Activated CD4-positive, CD25-positive, alpha-beta regulatory T cell treated with anti-CD3 and anti-CD28 coated beads, Interleukin-2, amount 50 U/mL, for 16 hours (primary cell): Measurements from ENCODE around the gene C16orf86.

Source experiments
- DNase-seq: peaks from one replicate; pipeline ENCODE4 v3.0.0-alpha.2; 2020; ENCODE audit warnings: low read depth, low spot score

Gene C16orf86

DNA sequence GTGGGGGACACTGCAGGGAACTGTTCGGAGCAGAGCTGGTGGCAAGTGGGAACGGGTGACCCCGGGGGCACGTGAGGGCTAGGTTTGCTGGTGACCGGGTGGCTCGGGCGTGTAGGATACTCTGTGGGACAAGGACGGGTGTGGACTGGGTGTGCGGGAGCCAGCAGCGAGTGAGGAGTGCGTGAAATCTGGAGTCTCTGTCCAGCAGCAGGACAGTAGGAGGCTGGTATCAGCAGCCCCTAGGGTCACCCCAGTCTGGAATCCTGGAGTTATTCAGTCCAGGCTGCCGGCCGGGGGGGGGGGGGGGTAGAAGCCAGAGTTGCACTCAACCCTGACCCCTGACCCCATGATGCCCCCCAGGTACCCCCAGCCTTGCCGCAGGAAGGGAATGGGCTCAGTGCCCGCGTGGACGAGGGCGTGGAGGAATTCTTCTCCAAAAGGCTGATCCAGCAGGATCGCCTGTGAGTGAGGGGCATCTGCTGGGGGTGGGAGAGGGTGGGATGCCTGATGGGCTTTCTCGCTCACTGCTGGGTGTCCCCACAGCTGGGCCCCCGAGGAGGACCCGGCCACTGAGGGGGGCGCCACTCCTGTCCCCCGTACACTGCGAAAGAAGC is 12.7 kb upstream of the C16orf86 start:
- DNase-seq, result no peak

DNA sequence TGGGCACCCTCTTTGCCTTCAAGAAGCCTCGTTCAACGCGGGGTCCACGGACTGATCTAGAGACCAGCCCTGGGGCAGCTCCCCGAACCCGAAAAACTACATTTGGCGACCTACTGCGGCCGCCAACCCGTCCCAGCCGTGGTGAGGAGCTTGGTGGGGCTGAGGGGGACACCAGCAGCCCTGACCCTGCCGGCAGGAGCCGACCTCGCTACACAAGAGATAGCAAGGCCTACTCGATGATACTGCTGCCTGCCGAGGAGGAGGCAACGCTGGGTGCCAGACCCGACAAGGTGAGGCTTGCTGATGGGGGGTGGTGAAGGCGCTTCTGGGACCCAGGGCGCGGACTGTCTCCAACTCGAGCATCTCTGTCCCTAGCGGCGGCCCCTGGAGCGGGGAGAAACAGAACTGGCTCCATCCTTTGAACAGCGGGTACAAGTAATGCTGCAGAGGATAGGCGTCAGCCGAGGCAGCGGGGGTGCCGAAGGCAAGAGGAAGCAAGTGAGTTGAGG is 12.2 kb upstream of the C16orf86 start:
- DNase-seq, result no peak

DNA sequence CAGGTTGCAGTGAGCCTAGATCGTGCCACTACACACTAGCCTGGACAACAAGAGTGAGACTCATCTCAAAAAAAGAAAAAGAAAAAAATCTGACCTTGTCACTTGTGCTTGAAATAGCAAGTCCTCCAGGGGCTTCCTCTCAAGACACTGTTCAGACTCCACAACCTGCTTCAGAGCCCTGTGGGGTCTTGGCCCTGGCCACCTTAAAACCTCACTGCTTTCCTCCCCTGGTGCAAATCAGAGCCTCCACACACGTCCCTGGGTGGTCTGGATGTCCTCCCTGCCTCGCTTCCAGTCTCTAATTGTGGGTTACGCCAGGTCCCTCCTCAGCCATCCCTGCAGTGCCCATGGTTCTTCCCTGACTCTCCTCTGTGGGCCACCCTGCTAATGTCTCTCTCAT is 11.3 kb upstream of the C16orf86 start:
- no peak for DNase-seq

DNA sequence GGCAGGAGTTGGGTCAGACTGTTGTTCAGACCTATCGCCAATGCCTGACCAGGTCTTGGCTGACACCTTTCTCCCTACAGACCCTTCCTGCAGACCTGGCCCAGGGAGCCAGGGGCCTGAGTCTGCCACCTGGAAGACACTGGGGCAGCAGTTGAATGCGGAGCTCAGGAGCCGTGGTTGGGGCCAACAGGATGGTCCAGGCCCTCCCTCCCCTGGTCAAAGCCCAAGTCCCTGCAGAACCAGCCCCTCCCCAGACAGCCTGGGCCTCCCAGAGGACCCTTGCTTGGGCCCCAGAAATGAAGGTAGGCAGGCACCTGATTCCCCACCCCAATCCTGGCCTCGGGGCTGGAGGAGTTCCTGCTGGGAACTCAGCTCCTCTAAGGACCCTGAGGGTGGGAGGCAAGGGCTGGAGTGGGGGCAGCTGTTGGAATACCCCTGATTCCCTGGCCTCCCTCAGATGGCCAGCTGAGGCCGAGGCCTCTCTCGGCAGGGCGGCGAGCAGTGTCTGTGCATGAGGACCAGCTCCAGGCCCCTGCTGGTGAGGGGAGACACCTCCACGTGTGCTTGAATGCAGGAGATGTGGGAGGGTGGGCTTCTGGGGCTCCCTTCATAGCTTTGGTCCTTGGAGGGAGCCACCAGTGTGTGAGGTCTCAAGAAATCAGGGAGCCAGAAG is 10.1 kb upstream of the C16orf86 start:
- no peak for DNase-seq

DNA sequence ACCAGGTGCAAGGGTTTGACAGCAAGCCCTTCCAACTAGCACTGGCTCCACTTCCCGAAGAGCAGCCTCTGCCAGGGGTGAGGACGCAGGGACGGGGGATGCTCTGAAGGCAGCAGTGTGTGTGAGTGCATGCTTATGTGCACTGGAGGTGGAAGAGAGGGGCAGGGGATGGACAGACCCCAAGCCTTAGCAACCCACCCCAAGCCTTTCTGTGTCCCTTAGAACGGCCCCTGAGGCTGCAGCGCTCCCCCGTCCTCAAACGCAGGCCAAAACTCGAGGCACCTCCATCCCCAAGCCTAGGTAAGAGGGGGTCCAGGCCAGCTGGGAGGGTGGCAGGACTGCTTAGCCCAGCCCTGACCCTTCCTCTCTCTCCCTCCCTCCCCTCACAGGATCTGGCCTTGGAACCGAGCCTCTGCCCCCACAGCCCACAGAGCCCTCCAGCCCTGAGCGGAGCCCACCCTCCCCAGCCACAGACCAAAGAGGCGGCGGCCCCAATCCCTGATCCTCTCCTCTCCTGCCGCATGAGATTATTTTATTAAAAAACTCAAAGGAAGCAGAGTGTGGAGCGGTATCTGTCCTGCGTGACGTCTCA is 9.5 kb upstream of the C16orf86 start:
- DNase-seq, result no peak

DNA sequence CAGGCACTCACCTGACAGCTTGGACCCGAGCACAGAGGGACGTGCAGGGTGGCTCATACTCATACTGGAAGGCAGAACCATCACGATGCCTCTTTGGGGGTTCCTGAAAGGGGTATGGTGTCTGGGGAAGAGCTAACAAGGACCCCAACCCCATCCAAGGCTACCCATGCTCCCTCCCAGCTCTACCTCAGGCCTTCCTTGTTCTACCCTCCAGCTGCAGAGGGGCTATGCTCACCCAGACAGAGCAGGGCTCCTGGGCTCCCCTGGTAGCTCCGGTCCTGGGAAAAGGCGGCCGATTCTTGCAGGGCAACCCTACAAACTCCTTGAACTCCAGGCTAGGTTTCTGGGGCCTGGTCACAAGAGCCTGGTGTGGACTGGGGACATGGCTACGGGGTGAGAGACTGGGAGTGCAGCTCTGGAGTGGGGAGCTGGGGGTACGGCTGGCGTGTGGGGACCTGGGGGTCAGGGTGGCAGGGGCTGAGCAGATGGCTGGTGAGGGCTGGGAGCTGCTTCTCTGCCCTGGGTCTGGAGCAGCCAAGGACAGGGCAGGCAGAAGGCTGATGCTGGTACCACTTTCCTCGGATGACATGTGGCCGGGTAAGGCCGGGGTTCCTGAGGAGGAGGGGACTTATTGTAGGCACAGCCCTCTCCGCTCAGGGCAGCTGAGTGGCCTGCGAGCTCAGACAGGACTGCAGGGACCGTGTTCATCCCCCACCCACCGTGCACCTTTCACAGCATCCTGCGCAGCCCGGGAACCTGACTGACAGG is 8.7 kb upstream of the C16orf86 start:
- DNase-seq, result no peak

DNA sequence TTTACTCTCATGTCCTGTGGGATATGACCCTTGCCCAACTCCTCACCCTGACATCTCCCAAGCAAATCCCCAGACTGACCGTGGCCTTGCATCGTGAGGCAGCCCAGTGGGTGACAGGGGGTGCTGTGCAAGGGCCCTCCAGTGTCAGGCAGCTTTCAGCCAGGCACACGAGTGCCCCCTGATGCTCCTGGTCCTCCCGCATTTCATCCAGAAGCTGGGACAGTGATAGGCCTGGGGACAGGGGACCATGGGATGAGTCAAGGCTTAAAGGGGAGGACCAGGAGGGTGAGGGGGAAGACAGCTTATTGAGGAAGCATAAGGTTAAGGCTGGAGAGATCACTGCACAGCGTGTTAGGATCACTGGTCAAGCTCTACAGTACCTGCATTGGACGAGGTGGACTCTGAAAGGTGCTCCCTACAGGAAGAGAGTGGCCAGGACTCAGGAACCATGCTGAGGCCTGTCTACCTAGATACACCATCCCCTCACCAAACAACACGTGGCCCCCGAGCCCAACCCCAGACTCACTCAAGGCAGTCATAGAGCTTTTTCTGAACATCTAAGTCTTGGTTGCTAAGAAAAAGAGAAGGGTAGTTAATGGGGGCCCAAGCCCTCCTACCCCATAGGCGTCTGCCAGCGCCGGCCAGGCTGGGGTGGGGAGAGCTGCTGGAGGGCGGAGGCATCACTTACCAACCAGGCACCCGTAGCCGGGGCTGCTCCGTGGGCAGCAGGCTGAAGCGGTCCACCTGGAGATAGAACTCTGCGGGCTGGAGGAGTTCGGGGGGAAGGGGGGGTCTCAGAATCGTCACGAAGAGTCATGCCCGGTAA is 7.6 kb upstream of the C16orf86 start:
- no peak for DNase-seq

DNA sequence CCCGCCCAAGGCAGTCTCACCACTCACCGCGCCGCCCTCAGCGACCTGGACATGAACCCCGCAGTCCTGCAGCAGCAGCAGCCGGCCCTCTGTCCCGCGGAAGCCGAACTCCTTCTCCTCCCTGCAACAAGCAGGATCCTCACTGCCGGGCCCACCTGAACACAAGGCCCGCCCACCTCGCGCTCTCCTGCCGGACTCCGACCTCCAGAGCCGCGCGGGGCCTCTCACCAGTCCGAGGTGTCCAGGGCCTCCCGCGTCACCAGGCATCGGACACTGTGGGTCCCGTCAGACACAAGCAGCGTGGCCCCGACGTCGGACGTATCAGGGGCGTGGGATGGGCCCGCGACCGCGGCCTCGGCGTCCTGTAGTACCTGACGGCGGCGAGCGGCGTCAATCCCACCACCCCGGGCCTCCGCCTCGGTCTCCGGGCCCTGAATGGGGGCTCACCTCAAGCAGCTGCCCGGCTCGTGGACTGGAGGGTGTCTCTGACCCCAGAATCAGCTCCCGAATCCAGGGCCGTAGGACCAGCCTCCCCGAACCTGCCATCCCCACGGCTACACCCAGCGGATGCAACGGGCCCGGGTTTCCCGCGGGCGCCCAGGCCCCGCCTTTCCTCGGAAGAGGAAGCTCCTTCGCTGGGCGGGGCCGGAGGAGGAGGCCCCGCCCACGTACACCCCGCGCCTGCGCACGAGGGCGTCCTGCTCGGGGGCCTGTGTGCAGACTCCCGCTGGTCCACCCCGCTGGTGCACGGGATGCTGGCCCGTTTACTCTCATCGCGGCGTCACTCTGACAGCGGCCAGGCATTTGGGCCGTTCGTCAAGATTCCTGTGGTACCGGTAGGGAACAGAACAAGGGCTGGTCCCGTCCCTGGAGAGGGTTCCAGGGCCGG is 6.7 kb upstream of the C16orf86 start, which contains the start of gene ACD:
TSS of gene ACD (minus strand) at position 586 of the 889 bp plus-strand sequence. CDS start at position 546, 40 bp downstream.
- peak; percentile 88 for DNase-seq

DNA sequence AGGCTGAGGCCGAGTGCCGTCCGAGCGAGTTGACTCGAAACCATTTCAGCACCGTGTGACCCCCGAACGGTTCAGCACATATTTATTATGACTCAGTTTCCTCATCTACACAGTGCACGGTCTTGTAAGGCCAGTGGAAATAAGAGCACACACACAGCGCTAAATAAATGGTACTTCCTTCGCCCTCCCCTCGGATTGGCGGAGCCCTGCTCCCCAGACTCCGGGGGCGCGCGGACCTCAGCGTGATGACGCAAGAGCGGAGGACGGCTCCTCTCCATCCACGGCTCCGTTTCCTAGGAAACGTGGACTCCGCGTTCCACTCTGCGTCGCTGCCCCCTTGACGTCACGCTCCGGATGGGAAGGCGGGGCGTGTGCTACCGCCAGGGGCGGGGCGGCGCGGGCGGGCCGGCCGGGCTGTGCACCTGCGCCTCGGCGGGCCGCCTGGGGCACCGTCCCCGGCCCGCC is 6.0 kb upstream of the C16orf86 start, which contains the start of gene PARD6A:
TSS of gene PARD6A (plus strand) at position 397 of the 465 bp plus-strand sequence. CDS start 79 bp downstream, outside the sequence.
- peak; percentile 86 for DNase-seq

DNA sequence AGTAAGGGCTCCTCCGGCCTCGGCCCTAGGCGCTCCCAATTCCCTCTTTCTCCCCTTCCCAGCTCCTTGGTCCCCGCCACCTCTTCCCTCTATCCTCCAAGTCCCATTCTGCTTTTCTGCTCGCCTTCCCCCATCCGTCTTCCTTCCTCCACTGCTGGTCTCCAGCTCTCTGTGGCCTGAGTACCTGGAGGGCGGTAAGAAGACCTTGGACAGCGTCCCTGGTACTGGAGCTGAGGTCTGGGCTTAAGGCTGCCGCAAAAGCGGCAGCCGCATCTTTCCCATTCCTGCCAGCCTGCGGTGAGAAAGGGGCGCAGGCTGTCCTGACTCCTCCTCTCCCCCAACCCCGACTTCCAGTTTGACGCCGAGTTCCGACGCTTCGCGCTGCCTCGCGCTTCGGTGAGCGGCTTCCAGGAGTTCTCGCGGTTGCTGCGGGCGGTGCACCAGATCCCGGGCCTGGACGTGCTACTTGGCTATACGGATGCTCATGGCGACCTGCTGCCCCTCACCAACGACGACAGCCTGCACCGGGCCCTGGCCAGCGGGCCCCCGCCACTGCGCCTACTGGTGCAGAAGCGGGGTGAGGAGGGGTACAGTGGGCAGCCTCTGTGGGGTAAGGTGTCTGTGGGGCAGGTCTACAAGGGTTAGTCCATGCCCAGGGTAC is 5.4 kb upstream of the C16orf86 start:
- DNase-seq, result no peak

DNA sequence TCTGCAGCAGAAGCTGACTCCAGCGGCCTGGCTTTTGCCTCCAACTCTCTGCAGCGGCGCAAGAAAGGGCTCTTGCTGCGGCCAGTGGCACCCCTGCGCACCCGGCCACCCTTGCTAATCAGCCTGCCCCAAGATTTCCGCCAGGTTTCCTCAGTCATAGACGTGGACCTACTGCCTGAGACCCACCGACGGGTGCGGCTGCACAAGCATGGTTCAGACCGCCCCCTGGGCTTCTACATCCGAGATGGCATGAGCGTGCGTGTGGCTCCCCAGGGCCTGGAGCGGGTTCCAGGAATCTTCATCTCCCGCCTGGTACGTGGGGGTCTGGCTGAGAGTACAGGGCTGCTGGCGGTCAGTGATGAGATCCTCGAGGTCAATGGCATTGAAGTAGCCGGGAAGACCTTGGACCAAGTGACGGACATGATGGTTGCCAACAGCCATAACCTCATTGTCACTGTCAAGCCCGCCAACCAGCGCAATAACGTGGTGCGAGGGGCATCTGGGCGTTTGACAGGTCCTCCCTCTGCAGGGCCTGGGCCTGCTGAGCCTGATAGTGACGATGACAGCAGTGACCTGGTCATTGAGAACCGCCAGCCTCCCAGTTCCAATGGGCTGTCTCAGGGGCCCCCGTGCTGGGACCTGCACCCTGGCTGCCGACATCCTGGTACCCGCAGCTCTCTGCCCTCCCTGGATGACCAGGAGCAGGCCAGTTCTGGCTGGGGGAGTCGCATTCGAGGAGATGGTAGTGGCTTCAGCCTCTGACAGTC is 4.5 kb upstream of the C16orf86 start:
- DNase-seq, result no peak

DNA sequence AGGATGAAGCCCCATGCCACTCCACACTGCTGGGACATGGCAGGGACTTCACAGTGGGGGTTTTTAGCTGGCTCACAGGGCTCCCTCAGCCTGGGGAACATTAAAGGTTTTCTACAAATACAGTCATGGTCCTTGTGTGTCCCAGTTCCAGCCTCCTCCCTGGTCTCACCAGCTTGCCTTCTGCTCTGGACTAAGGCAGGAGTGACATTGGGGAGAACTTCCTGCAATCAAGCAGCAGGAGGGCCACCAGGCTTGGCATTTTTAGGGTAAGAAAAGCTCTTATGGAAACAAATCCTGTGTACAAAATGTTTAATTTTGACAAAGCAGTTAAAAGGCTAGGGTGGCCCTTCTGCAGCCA is 4.0 kb upstream of the C16orf86 start:
- DNase-seq, result no peak

DNA sequence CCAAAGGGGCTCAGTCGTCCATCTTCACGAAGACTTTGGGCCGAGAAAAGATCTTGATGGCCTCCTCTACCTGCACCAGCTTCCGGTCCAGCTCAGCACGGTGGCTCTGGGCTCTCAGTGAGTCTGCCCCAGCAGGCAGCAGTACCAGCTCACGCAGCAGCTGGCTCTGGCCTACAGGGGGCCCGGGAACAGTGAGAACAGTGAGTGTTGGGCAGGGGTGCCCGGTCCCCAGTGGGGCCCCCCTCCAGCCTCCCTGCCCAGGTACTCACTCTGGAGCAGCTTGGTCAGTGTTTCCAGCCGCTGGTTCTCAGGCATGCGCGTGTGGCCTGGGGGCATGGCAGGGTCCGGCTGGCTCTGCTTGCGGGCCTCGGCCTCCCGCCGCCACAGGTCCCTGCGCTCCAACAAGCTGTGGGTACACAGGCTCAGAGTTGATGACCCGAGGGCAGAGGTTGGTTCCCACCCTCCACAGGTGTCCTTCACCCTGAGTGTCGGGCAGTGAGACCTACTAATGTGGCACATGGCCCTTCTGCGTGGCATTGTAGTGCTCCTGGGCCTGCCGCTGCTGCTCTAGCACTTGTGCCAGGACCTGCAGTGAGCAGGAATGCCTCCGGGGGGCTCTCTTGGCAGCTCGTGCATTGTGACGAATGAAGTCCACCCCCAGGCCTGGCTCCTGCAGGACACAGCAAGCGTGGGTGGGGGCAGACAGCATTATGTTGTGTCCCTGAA is 3.3 kb upstream of the C16orf86 start:
- no peak for DNase-seq

DNA sequence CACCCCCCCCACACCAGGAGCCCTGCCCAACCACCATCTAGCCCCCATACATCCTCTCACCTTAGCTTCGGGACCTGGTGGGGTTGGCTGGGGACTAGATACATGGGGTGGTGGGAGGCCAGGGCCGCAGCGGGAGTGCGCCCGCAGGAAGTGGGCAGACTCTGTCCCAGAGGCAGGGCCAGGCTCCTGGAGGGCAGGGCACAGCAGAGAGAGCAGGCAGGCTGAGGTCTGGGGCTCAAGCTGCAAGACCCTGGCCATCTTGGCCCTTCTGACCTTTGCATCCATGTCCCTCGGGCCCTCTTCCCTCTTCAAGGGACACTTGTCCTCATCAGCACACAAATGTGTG is 2.8 kb upstream of the C16orf86 start:
- no peak for DNase-seq

DNA sequence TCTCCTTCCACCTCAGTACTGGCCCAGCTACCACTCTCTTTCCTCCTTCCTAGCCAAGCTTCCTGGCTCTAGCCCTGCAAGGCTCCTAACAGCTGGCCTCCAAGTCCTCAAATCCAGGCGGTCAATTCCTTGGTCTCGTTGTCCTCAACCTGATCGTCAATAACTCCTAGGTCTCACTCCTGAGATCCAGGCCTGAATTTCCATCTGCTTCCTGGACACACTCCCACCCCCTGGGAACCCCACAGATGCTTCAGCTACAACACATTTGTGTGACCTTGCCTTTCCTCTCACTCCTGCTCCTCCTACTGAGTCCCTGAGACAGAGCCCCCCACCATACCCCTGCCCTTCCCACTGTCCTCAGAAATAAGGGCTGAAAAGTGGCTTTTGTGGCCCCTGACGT is 2.4 kb upstream of the C16orf86 start:
- DNase-seq, result no peak

DNA sequence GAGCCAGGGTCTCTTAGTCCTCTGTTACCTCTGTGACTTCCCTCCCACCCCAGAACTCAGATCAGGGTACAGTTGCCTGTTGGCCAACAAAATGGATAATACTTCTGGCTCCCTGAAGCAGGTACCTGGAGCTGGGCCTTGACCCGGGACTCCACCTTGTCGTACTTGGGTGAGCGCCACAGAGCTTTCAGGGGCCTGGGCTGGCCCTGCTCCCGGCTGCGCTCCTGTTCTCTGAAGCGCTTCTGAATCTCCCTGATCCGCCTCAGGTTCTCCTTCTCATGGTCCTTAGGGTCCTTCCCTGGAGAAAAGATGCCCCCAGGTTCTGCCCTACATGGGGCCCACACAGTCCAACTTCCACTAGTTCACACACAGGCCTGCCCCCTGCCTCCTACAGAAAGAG is 1.7 kb upstream of the C16orf86 start:
- no peak for DNase-seq

DNA sequence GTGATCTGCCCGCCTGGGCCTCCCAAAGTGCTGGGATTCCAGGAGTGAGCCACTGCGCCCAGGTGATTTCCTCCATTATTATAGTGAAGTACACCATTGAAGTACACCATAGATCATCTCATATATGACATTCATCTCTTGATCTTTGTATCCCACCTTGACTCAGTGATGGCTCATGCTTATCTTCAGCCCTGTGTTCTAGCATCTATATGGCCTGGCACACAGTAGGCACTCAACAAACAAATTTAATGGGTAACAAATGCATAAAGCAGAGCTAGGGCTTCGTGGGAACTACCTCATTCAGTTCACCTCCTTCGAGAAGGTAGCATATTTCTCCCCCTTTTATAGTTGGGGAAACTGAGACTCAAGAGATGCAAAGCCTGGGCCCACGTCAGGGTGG is 1.0 kb upstream of the C16orf86 start:
- no peak for DNase-seq

DNA sequence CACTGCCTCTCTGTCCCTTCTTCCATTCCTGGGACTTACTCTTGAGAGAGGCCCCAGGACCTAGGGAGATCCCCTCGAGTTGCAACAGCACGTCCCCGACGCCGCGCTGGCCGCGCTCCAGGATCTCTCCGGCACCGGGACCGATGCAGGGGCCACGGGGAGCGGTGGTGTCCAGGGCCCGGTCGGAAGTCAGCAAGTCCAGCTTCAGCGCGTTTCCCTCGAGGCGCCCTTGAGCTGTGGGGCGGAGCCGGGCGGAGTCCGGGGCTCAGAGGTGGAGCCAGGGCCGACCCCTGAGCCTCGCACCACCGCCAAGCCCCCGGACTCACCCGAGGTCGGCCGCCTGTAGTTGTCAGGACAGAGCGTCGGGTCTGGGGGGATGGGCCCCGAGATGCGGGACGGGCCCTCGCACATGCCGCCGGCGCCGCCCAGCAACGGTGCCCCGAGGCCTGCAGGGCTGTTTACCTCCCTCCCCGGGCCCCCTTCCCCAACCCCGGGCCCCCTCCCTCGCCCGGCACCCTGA is 522 bp upstream of the C16orf86 start:
- DNase-seq, result no peak
